HepG2 (cell line): ENCODE measurements around the gene SAC3D1. TPM values are rescaled to one million over a fixed set of nuclear protein-coding genes. Genes with fewer than 3 reads are reported as not detected.

Source experiments
- BCL6 ChIP-seq: IDR thresholded peaks from 2 replicates; pipeline ENCODE4 v1.6.1; 2016; ENCODE audit warnings: missing genetic modification reagents, missing compliant biosample characterization
- CREM ChIP-seq, 2 experiments: sonication (generic) in 1 of 2; formaldehyde crosslinking in 1 of 2; IDR thresholded peaks; 2 replicates each; pipeline versions ENCODE4 v1.4.0 to v1.6.1; 2016 to 2020; ENCODE audit warnings: antibody characterized with exemption in 1 of 2, mild to moderate bottlenecking in 1 of 2, missing genetic modification reagents in 1 of 2
- EP300 ChIP-seq, 3 experiments: sonication (generic) in 1 of 3; formaldehyde crosslinking in 1 of 3; IDR thresholded peaks; 2 replicates each; pipeline versions ENCODE4 v1.5.1 to v1.6.1; 2011 to 2020; ENCODE audit warnings: low read depth in 2 of 3, low read length in 2 of 3, borderline replicate concordance in 1 of 3, improper control_type of control experiment in 1 of 3, mild to moderate bottlenecking in 1 of 3, missing genetic modification reagents in 1 of 3, moderate library complexity in 1 of 3
- HOXA9 ChIP-seq: sonication (generic); formaldehyde crosslinking; IDR thresholded peaks from 2 replicates; pipeline ENCODE4 v1.8.1; 2022; ENCODE audit warnings: missing genetic modification reagents, mild to moderate bottlenecking, moderate library complexity, borderline replicate concordance
- KLF15 ChIP-seq: sonication (generic); formaldehyde crosslinking; IDR thresholded peaks from 2 replicates; pipeline ENCODE4 v1.8.1; 2023; ENCODE audit warnings: borderline replicate concordance, mild to moderate bottlenecking, inconsistent platforms, missing genetic modification reagents, mixed read lengths
- MXI1 ChIP-seq: IDR thresholded peaks from 3 replicates; pipeline ENCODE4 v1.6.1; 2012; ENCODE audit warnings: low read depth, low read length, inconsistent platforms, borderline replicate concordance
- NCOA5 ChIP-seq: sonication (generic); formaldehyde crosslinking; IDR thresholded peaks from 2 replicates; pipeline ENCODE4 v1.4.0; 2020; ENCODE audit warnings: missing genetic modification reagents
- NR2F2 ChIP-seq: IDR thresholded peaks from 2 replicates; pipeline ENCODE4 v1.6.1; 2012; ENCODE audit warnings: low read depth, inconsistent platforms, borderline replicate concordance
- RAD21 ChIP-seq: fragments of 450-650 bp; formaldehyde crosslinking; IDR thresholded peaks from 2 replicates; pipeline ENCODE4 v1.5.0; 2020; ENCODE audit warnings: mild to moderate bottlenecking
- RFX1 ChIP-seq: fragments of 450-650 bp; IDR thresholded peaks from 2 replicates; pipeline ENCODE4 v1.6.1; 2017
- SIX1 ChIP-seq: sonication (generic); formaldehyde crosslinking; IDR thresholded peaks from 2 replicates; pipeline ENCODE4 v1.4.0; 2020; ENCODE audit warnings: missing genetic modification reagents, borderline replicate concordance
- SMARCE1 ChIP-seq: fragments of 450-650 bp; IDR thresholded peaks from 2 replicates; pipeline ENCODE4 v1.6.1; 2017; ENCODE audit warnings: borderline replicate concordance
- ZMAT3 ChIP-seq: sonication (generic); formaldehyde crosslinking; conservative IDR thresholded peaks from 2 replicates; pipeline ENCODE4 v1.7.0; 2021; ENCODE audit warnings: missing genetic modification reagents
- ZMAT5 ChIP-seq: sonication (generic); formaldehyde crosslinking; IDR thresholded peaks from 2 replicates; pipeline ENCODE4 v1.5.0; 2020; ENCODE audit warnings: mild to moderate bottlenecking, low read depth, missing genetic modification reagents, borderline replicate concordance
- ZNF296 ChIP-seq: sonication (generic); formaldehyde crosslinking; conservative IDR thresholded peaks from 2 replicates; pipeline ENCODE4 v1.5.0; 2020; ENCODE audit warnings: mild to moderate bottlenecking, missing genetic modification reagents
- ZNF3 ChIP-seq: IDR thresholded peaks from 2 replicates; pipeline ENCODE4 v1.7.0; 2017; ENCODE audit warnings: inconsistent platforms
- ZNF432 ChIP-seq: sonication (generic); formaldehyde crosslinking; IDR thresholded peaks from 2 replicates; pipeline ENCODE4 v1.5.0; 2020; ENCODE audit warnings: missing genetic modification reagents, mild to moderate bottlenecking, borderline replicate concordance
- ZNF530 ChIP-seq: sonication (generic); formaldehyde crosslinking; IDR thresholded peaks from 2 replicates; pipeline ENCODE4 v1.5.0; 2020; ENCODE audit warnings: low read depth, mild to moderate bottlenecking, missing genetic modification reagents
- ZNF879 ChIP-seq: sonication (generic); formaldehyde crosslinking; IDR thresholded peaks from 2 replicates; pipeline ENCODE4 v1.8.1; 2023; ENCODE audit warnings: missing genetic modification reagents
- polyA plus RNA-seq, 8 experiments: library from polyadenylated mRNA; depleted of rRNA in 3 of 8; stranded (reverse) in 7 of 8; unstranded in 1 of 8; fragments of >200 nt; fragmentation: Illumina TruSeq in 4 of 8; extraction: Trizol in 4 of 8; gene quantifications; 2 replicates each; pipeline versions ENCODE4 v1.2.1 to v1.2.3, GENCODE V29; 2011 to 2016; ENCODE audit warnings: low read depth in 4 of 8, missing spikeins in 1 of 8, mixed read lengths in 1 of 8; ENCODE audit not compliant: insufficient read depth in 1 of 8
- total RNA-seq, 5 experiments: library from RNA; depleted of rRNA; stranded (reverse); fragments of >200 nt; fragmentation: Illumina TruSeq; extraction: Trizol; gene quantifications; 2 replicates each; pipeline ENCODE4 v1.2.3, GENCODE V29; 2016; ENCODE audit warnings: low read depth in 1 of 5
- TF ChIP-seq, protein P1 (sequence below): sonication (generic); formaldehyde crosslinking; IDR thresholded peaks from 2 replicates; pipeline ENCODE4 v1.5.0; 2020; ENCODE audit warnings: mild to moderate bottlenecking, missing genetic modification reagents, borderline replicate concordance

Gene SAC3D1
- total and polyA plus RNA-seq, 2 of the 13 experiments (the other 11 are each of a cell fraction or from before 2014, with no cell fraction given): 7.4 to 36.3 TPM

GRCh38 chr11:65040847-65041622, at the start of gene SAC3D1 (continued):
- TF ChIP-seq ZNF879 (CRISPR knock-in tag) (no peak), ZMAT3 (peak; percentile 35), SMARCE1 (no peak), NCOA5 (CRISPR knock-in tag) (no peak), CREM (IDR thresholded peaks at IDR 0.05) (peak; percentile 51), CREM (CRISPR knock-in tag; IDR thresholded peaks at IDR 0.05) (no peak), ZNF3 (CRISPR knock-in tag) (no peak), KLF15 (CRISPR knock-in tag) (peak; percentile 63; the same call in 1 of the 2 replicates), ZNF530 (CRISPR knock-in tag) (no peak), RFX1 (no peak), ZNF432 (CRISPR knock-in tag) (no peak), HOXA9 (no peak; the same call in 1 of the 2 replicates), RAD21 (peak; percentile 44), SIX1 (CRISPR knock-in tag) (no peak), ZMAT5 (CRISPR knock-in tag) (no peak), BCL6 (CRISPR knock-in tag) (peak; percentile 48), NR2F2 (no peak), ZNF296 (no peak), EP300 (IDR thresholded peaks at IDR 0.05; ENCODE audit: low read depth in 2 of 2, low read length in 2 of 2) (no peak), EP300 (CRISPR knock-in tag; IDR thresholded peaks at IDR 0.05; ENCODE audit: borderline replicate concordance) (no peak), MXI1 (peak; percentile 76; the same call in 2 of the 3 replicates)
- TF ChIP-seq, protein P1, sequence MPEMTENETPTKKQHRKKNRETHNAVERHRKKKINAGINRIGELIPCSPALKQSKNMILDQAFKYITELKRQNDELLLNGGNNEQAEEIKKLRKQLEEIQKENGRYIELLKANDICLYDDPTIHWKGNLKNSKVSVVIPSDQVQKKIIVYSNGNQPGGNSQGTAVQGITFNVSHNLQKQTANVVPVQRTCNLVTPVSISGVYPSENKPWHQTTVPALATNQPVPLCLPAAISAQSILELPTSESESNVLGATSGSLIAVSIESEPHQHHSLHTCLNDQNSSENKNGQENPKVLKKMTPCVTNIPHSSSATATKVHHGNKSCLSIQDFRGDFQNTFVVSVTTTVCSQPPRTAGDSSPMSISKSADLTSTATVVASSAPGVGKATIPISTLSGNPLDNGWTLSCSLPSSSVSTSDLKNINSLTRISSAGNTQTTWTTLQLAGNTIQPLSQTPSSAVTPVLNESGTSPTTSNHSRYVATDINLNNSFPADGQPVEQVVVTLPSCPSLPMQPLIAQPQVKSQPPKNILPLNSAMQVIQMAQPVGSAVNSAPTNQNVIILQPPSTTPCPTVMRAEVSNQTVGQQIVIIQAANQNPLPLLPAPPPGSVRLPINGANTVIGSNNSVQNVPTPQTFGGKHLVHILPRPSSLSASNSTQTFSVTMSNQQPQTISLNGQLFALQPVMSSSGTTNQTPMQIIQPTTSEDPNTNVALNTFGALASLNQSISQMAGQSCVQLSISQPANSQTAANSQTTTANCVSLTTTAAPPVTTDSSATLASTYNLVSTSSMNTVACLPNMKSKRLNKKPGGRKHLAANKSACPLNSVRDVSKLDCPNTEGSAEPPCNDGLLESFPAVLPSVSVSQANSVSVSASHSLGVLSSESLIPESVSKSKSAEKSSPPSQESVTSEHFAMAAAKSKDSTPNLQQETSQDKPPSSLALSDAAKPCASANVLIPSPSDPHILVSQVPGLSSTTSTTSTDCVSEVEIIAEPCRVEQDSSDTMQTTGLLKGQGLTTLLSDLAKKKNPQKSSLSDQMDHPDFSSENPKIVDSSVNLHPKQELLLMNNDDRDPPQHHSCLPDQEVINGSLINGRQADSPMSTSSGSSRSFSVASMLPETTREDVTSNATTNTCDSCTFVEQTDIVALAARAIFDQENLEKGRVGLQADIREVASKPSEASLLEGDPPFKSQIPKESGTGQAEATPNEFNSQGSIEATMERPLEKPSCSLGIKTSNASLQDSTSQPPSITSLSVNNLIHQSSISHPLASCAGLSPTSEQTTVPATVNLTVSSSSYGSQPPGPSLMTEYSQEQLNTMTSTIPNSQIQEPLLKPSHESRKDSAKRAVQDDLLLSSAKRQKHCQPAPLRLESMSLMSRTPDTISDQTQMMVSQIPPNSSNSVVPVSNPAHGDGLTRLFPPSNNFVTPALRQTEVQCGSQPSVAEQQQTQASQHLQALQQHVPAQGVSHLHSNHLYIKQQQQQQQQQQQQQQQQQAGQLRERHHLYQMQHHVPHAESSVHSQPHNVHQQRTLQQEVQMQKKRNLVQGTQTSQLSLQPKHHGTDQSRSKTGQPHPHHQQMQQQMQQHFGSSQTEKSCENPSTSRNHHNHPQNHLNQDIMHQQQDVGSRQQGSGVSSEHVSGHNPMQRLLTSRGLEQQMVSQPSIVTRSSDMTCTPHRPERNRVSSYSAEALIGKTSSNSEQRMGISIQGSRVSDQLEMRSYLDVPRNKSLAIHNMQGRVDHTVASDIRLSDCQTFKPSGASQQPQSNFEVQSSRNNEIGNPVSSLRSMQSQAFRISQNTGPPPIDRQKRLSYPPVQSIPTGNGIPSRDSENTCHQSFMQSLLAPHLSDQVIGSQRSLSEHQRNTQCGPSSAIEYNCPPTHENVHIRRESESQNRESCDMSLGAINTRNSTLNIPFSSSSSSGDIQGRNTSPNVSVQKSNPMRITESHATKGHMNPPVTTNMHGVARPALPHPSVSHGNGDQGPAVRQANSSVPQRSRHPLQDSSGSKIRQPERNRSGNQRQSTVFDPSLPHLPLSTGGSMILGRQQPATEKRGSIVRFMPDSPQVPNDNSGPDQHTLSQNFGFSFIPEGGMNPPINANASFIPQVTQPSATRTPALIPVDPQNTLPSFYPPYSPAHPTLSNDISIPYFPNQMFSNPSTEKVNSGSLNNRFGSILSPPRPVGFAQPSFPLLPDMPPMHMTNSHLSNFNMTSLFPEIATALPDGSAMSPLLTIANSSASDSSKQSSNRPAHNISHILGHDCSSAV (CRISPR knock-in tag): no peak
